Smooth muscle cell (in vitro differentiated cells): ENCODE results near the gene ABLIM3. TPM values are rescaled to one million over a fixed set of nuclear protein-coding genes. Genes with fewer than 3 reads are reported as not detected.
A peak's percentile ranks its signal among the peaks of the same experiment; 100 is the strongest.

Source experiments
- DNase-seq: peaks from one replicate; lab custom pipeline; 2025; ENCODE audit not compliant: unreplicated experiment; lab: John Stamatoyannopoulos, UW
- H2AFZ ChIP-seq: fragments of 200-600 bp; sonication (generic); 2 replicates; pipeline ENCODE4 v1.6.0; 2016; ENCODE audit warnings: antibody characterized with exemption, low read depth, mild to moderate bottlenecking
- H3F3A ChIP-seq: fragments of 200-600 bp; sonication (generic); 2 replicates; pipeline ENCODE4 v1.6.0; 2017; ENCODE audit warnings: antibody characterized with exemption, low read depth
- H3K27ac ChIP-seq: fragments of 200-600 bp; sonication (generic); 2 replicates; pipeline ENCODE4 v1.5.1; 2016; ENCODE audit warnings: low read depth, mild to moderate bottlenecking
- H3K27me3 ChIP-seq: fragments of 200-600 bp; sonication (generic); 2 replicates; pipeline ENCODE4 v1.6.1; 2016; ENCODE audit warnings: low read depth, mild to moderate bottlenecking
- H3K36me3 ChIP-seq: fragments of 200-600 bp; sonication (generic); 2 replicates; pipeline ENCODE4 v1.5.1; 2016; ENCODE audit warnings: low read depth
- H3K4me1 ChIP-seq: fragments of 200-600 bp; sonication (generic); 2 replicates; pipeline ENCODE4 v1.5.1; 2016; ENCODE audit warnings: low read depth
- H3K4me2 ChIP-seq: fragments of 200-600 bp; sonication (generic); 2 replicates; pipeline ENCODE4 v1.6.0; 2016; ENCODE audit warnings: mild to moderate bottlenecking
- H3K4me3 ChIP-seq: fragments of 200-600 bp; sonication (generic); 2 replicates; pipeline ENCODE4 v1.5.1; 2016; ENCODE audit warnings: mild to moderate bottlenecking
- H3K79me2 ChIP-seq: fragments of 200-600 bp; sonication (generic); 2 replicates; pipeline ENCODE4 v1.6.0; 2016; ENCODE audit warnings: low read depth, mild to moderate bottlenecking
- H3K9ac ChIP-seq: fragments of 200-600 bp; sonication (generic); 2 replicates; pipeline ENCODE4 v1.6.0; 2016; ENCODE audit warnings: low read depth
- H3K9me3 ChIP-seq: fragments of 200-600 bp; sonication (generic); replicated peaks from 2 replicates; pipeline ENCODE4 v1.5.1; 2016; ENCODE audit warnings: low read depth
- H4K20me1 ChIP-seq: fragments of 200-600 bp; sonication (generic); 2 replicates; pipeline ENCODE4 v1.6.0; 2016; ENCODE audit warnings: low read depth
- WGBS: methylation state at CpG from one replicate; pipeline ENCODE4 v1.1.7; 2016; ENCODE audit warnings: low lambda C conversion rate; 5-methylcytosine and 5-hydroxymethylcytosine counted together
- polyA plus RNA-seq: library from polyadenylated mRNA; unstranded; fragments of >200 nt; fragmentation: Nextera tagmentation; extraction: Ambion mirVana; gene quantifications from 2 replicates; pipeline ENCODE4 v1.2.1, GENCODE V29; 2016
- total RNA-seq: library from RNA; depleted of rRNA; stranded (reverse); fragments of >200 nt; gene quantifications from 2 replicates; pipeline ENCODE4 v1.2.3, GENCODE V29; 2014
- TF ChIP-seq, protein P1 (sequence below): fragments of 200-600 bp; sonication (generic); IDR thresholded peaks from 2 replicates; pipeline ENCODE4 v1.5.1; 2017; ENCODE audit warnings: borderline replicate concordance, mild to moderate bottlenecking, antibody characterized with exemption; ENCODE audit not compliant: insufficient read depth, poor library complexity, severe bottlenecking

Gene ABLIM3
- total and polyA plus RNA-seq, 2 experiments from 2014 or later = 2.6 to 6.8 TPM

GRCh38 chr5:149114403-149115312, 26.6 kb upstream of the ABLIM3 start:
- DNase-seq = no peak
- Histone ChIP-seq H3K4me2 (no peak overlapping the region), H3K9ac (no peak overlapping the region), H3F3A (no peaks in the 10 kb centered on the region), H3K36me3 (no peaks in the 10 kb centered on the region), H3K79me2 (no peaks in the 10 kb centered on the region), H3K4me1 (peaks cover 5% of the 10 kb centered on the region), H4K20me1 (no peaks in the 10 kb centered on the region), H3K4me3 (no peak overlapping the region), H2AFZ (peak overlapping the region; percentile 52), H3K27ac (no peak overlapping the region), H3K27me3 (peaks cover 25% of the 10 kb centered on the region), H3K9me3 (no peaks in the 10 kb centered on the region)
- 48% methylated on average over 7 of the region's 7 CpGs for WGBS
- TF ChIP-seq, protein P1, sequence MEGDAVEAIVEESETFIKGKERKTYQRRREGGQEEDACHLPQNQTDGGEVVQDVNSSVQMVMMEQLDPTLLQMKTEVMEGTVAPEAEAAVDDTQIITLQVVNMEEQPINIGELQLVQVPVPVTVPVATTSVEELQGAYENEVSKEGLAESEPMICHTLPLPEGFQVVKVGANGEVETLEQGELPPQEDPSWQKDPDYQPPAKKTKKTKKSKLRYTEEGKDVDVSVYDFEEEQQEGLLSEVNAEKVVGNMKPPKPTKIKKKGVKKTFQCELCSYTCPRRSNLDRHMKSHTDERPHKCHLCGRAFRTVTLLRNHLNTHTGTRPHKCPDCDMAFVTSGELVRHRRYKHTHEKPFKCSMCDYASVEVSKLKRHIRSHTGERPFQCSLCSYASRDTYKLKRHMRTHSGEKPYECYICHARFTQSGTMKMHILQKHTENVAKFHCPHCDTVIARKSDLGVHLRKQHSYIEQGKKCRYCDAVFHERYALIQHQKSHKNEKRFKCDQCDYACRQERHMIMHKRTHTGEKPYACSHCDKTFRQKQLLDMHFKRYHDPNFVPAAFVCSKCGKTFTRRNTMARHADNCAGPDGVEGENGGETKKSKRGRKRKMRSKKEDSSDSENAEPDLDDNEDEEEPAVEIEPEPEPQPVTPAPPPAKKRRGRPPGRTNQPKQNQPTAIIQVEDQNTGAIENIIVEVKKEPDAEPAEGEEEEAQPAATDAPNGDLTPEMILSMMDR = peak; percentile 68

DNA sequence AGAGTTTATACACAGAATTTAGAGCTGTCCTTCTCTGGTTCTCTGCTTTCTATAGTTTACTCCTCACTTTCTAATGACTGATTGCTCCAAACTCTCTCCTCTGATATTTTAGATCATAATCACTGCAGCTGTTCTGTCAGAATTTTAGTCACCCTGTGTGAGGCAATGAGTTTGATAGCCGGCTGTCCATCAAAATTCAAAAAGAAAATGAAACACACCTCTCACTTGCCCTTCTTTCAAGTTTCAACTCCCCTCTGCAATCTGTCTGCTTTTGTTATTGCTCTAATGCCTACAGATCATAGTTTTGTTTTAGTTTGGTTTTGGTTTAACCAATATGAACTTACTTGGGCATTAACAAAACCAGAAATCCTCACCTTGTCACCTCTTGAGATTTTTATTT, 23.3 kb upstream of the ABLIM3 start:
- TF ChIP-seq, protein P1 = no peak
- Histone ChIP-seq H3K4me1 (peaks cover 5% of the 10 kb centered on the region), H3K9ac (no peak overlapping the region), H2AFZ (no peak overlapping the region), H3K4me2 (no peak overlapping the region), H3K27ac (no peak overlapping the region), H3K27me3 (peaks cover 36% of the 10 kb centered on the region), H3K4me3 (no peak overlapping the region), H3K79me2 (no peaks in the 10 kb centered on the region), H3K9me3 (no peaks in the 10 kb centered on the region), H4K20me1 (no peaks in the 10 kb centered on the region), H3K36me3 (no peaks in the 10 kb centered on the region), H3F3A (no peaks in the 10 kb centered on the region)
- WGBS = 92% methylated on average over 1 of the region's 1 CpG
- no peak for DNase-seq

DNA sequence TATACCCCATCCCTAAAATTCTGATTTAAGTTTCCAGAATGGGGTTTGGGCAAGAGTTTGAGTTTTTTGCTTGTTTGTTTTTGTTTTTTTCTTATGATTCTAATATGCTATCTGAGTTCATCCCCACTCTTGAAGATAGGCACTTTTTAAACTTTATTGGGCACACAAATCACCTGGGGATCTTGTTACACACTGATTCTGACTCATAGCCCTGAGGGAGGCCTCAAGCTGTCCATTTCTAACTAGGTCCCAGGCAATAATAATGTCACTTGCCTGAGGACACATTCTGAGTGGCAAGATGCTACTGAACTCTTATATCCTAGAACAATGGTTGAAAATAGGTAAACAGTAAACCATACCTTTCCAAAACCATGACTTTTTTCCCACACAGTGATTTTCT, 22.8 kb upstream of the ABLIM3 start:
- Histone ChIP-seq H3K4me1 (peaks cover 5% of the 10 kb centered on the region), H3K36me3 (no peaks in the 10 kb centered on the region), H3K9me3 (no peaks in the 10 kb centered on the region), H3K27ac (no peak overlapping the region), H3F3A (no peaks in the 10 kb centered on the region), H3K79me2 (no peaks in the 10 kb centered on the region), H3K9ac (no peak overlapping the region), H2AFZ (no peak overlapping the region), H3K4me3 (no peak overlapping the region), H3K27me3 (peaks cover 36% of the 10 kb centered on the region), H4K20me1 (no peaks in the 10 kb centered on the region), H3K4me2 (no peak overlapping the region)
- no peak for DNase-seq
- TF ChIP-seq, protein P1 = no peak

GRCh38 chr5:149121145-149121544, 20.1 kb upstream of the ABLIM3 start:
- no peak for DNase-seq
- Histone ChIP-seq H3K79me2 (no peaks in the 10 kb centered on the region), H2AFZ (no peak overlapping the region), H4K20me1 (no peaks in the 10 kb centered on the region), H3K4me1 (no peaks in the 10 kb centered on the region), H3K36me3 (no peaks in the 10 kb centered on the region), H3K27ac (no peak overlapping the region), H3F3A (no peaks in the 10 kb centered on the region), H3K9ac (no peak overlapping the region), H3K4me2 (no peak overlapping the region), H3K9me3 (no peaks in the 10 kb centered on the region), H3K4me3 (no peak overlapping the region), H3K27me3 (peaks cover 34% of the 10 kb centered on the region)
- TF ChIP-seq, protein P1 = no peak
- WGBS = 85% methylated on average over 2 of the region's 2 CpGs
